Retinal pigment epithelial cell (primary cell): Measurements from ENCODE around the gene TMEM120B.

Source experiments
- DNase-seq: peaks from one replicate; pipeline ENCODE4 v3.0.0-alpha.2; 2010; ENCODE audit warnings: low read depth
- H3K4me3 ChIP-seq: 2 replicates; pipeline ENCODE4 v1.5.1; 2011; ENCODE audit warnings: mild to moderate bottlenecking, low read length, control low read depth, moderate library complexity
- TF ChIP-seq, protein P1 (sequence below): conservative IDR thresholded peaks from 2 replicates; pipeline ENCODE4 v1.5.1; 2011; ENCODE audit warnings: low read depth, low read length, control low read depth, inconsistent platforms

The TMEM120B gene

DNA sequence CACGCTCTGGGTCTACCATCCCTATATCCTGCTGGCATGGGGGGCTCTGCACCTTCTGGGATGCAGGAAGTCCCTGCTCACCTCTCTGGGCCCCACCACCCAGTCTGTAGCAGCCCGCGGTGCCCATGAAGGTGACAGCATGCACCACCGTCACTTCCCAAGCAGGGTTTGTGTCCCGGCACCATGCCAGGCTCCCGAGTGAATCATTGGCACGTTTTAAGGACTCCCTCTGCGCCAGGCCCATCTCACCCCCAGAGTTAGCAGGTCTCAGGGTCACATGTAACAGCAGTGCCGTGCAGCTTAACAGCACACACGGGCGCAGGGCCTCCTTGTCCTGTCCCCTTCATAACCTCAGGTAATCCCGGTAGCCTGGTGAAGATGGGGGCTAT is 111.2 kb downstream of the TMEM120B start:
- no peak overlapping the region for H3K4me3 ChIP-seq
- DNase-seq, result no peak
- TF ChIP-seq, protein P1, sequence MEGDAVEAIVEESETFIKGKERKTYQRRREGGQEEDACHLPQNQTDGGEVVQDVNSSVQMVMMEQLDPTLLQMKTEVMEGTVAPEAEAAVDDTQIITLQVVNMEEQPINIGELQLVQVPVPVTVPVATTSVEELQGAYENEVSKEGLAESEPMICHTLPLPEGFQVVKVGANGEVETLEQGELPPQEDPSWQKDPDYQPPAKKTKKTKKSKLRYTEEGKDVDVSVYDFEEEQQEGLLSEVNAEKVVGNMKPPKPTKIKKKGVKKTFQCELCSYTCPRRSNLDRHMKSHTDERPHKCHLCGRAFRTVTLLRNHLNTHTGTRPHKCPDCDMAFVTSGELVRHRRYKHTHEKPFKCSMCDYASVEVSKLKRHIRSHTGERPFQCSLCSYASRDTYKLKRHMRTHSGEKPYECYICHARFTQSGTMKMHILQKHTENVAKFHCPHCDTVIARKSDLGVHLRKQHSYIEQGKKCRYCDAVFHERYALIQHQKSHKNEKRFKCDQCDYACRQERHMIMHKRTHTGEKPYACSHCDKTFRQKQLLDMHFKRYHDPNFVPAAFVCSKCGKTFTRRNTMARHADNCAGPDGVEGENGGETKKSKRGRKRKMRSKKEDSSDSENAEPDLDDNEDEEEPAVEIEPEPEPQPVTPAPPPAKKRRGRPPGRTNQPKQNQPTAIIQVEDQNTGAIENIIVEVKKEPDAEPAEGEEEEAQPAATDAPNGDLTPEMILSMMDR, result no peak

DNA sequence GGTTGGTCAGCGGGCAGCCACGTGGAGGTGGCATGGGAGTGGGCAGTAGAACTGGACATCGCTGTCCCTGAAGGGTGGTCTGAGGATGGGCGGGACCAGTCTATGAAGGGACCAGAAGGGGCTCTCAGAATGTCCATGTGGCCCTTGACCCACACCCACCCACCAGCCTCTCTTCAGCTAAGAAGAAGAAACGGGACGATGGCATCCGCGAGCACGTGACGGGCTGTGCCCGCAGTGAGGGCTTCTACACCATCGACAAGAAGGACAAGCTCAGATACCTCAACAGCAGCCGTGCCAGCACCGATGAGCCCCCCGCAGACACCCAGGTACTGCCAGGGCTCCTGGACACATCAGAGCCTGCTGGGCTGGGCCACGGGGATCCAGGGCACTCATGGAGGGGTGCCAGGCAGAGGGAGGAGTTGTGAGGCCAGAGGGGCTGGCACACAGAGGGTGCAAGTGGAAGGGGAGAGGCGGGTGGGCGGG is 112.5 kb downstream of the TMEM120B start:
- H3K4me3 ChIP-seq, result no peak overlapping the region
- TF ChIP-seq, protein P1, result no peak

GRCh38 chr12:121826318-121827150 is 114.0 kb downstream of the TMEM120B start:
- TF ChIP-seq, protein P1, result no peak
- DNase-seq, result no peak
- H3K4me3 ChIP-seq, result no peak overlapping the region

More for the DNA sequence above, 112.5 kb downstream of the TMEM120B start:
- no peak for DNase-seq

GRCh38 chr12:121827351-121828099 is 115.0 kb downstream of the TMEM120B start:
- DNase-seq, result no peak
- TF ChIP-seq, protein P1, result no peak
- H3K4me3 ChIP-seq, result no peak overlapping the region

- TF ChIP-seq, protein P1, result no peak
- H3K4me3 ChIP-seq, result no peak overlapping the region
- DNase-seq, result no peak
These were observed 115.8 kb downstream of the TMEM120B start for GRCh38 chr12:121828306-121828705.

DNA sequence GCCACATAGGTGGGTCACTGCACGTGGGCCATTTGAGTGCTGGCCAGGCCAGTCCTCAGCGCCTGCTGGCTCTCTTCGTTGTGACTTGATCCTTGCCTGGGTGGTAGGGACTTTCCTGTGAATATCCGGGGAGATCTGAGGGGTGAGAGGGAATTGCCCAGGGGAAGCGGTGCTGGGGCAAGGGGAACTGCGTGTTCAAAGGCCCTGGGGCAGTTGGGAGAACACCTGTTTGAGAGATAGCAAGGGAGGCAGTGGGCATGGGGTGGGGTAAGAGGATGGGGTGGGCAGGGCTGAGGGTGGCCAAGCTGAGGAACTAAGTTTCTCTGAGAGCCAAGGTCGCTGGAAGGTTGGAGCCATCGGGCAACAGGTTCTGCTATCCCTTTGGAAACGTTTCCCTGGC is 116.3 kb downstream of the TMEM120B start:
- TF ChIP-seq, protein P1, result no peak
- H3K4me3 ChIP-seq, result no peak overlapping the region

More for the DNA sequence above, 116.3 kb downstream of the TMEM120B start:
- no peak for DNase-seq
